CD4-positive, alpha-beta T cell treated with Interleukin-1 beta for 1 hour (primary cell): ENCODE results near the gene TNFRSF11A.

ENCODE experiments used
- DNase-seq, 2 donors: peaks; one replicate each; pipeline ENCODE4 v3.0.0-alpha.2; 2020 to 2022

Gene TNFRSF11A

GRCh38 chr18:62324917-62325805 is at the start of gene TNFRSF11A:
TNFRSF11A (plus strand) TSS chr18:62325310; CDS start chr18:62325353, 43 bp downstream.
- peak; percentile 50 to 66 for DNase-seq

- DNase-seq, result no peak
Measured at GRCh38 chr18:62277045-62277444, 48.1 kb upstream of the TNFRSF11A start.

GRCh38 chr18:62279561-62279960 is 45.5 kb upstream of the TNFRSF11A start:
- no peak for DNase-seq

- DNase-seq, result no peak
Measured at GRCh38 chr18:62280058-62280457, 45.1 kb upstream of the TNFRSF11A start.

- DNase-seq, result no peak
Measured at GRCh38 chr18:62280786-62281185, 44.3 kb upstream of the TNFRSF11A start.

GRCh38 chr18:62281684-62282083 is 43.4 kb upstream of the TNFRSF11A start:
- DNase-seq, result no peak

GRCh38 chr18:62282188-62282629 is 42.9 kb upstream of the TNFRSF11A start:
- DNase-seq, result no peak

- DNase-seq, result no peak
Measured at GRCh38 chr18:62284637-62285036, 40.5 kb upstream of the TNFRSF11A start.

- no peak for DNase-seq
Measured at GRCh38 chr18:62285281-62285680, 39.8 kb upstream of the TNFRSF11A start.

- DNase-seq, result no peak
Measured at GRCh38 chr18:62287781-62288664, 37.1 kb upstream of the TNFRSF11A start.

- DNase-seq, result no peak
Measured at GRCh38 chr18:62288665-62289008, 36.5 kb upstream of the TNFRSF11A start.

GRCh38 chr18:62289047-62289446 is 36.1 kb upstream of the TNFRSF11A start:
- no peak for DNase-seq

- no peak for DNase-seq
Measured at GRCh38 chr18:62294073-62294472, 31.0 kb upstream of the TNFRSF11A start.

- no peak for DNase-seq
Measured at GRCh38 chr18:62300359-62300963, 24.6 kb upstream of the TNFRSF11A start.

GRCh38 chr18:62301322-62301721 is 23.8 kb upstream of the TNFRSF11A start:
- DNase-seq, result no peak

- DNase-seq, result no peak
Measured at GRCh38 chr18:62312851-62313250, 12.3 kb upstream of the TNFRSF11A start.

- DNase-seq, result no peak
Measured at GRCh38 chr18:62318228-62319180, 6.6 kb upstream of the TNFRSF11A start.

- no peak for DNase-seq
Measured at GRCh38 chr18:62321201-62321600, 3.9 kb upstream of the TNFRSF11A start.

GRCh38 chr18:62323483-62324180 is 1.5 kb upstream of the TNFRSF11A start:
- DNase-seq, result no peak

GRCh38 chr18:62324181-62324828 is 805 bp upstream of the TNFRSF11A start:
- DNase-seq, result no peak
